CD4-positive, alpha-beta T cell treated with Interferon alpha-2 for 1 hour (primary cell): ENCODE data around the gene PLK5.
"Not testable (repeated sequence)": the region's sequence is repeated elsewhere in the genome, so short reads cannot be mapped to it uniquely, and the experiment has no call there.

ENCODE experiments used
- DNase-seq, 2 donors: peaks; one replicate each; pipeline ENCODE4 v3.0.0-alpha.2; 2020 to 2022

PLK5 gene

GRCh38 chr19:1507763-1508506 is 15.9 kb upstream of the PLK5 start:
- DNase-seq: peak; percentile 92 to 95

GRCh38 chr19:1508507-1508856 is 15.4 kb upstream of the PLK5 start:
- no peak for DNase-seq

- DNase-seq: no peak
These were observed 14.1 kb upstream of the PLK5 start for GRCh38 chr19:1509602-1510441.

GRCh38 chr19:1510442-1510806 is 13.5 kb upstream of the PLK5 start:
- DNase-seq: no peak

GRCh38 chr19:1510807-1511206 is 13.1 kb upstream of the PLK5 start:
- no peak for DNase-seq

GRCh38 chr19:1511318-1512317 is 12.3 kb upstream of the PLK5 start:
- DNase-seq: no peak

GRCh38 chr19:1512671-1513498 is 11.0 kb upstream of the PLK5 start, which contains the start of gene ADAMTSL5:
Gene ADAMTSL5 (minus strand): TSS chr19:1513019. CDS start chr19:1510943, 2,076 bp downstream.
- DNase-seq: peak; percentile 49 to 71

GRCh38 chr19:1513499-1514294 is 10.2 kb upstream of the PLK5 start:
- DNase-seq: peak; percentile 51 to 74

GRCh38 chr19:1514295-1514661 is 9.6 kb upstream of the PLK5 start:
- DNase-seq: no peak

- DNase-seq: no peak
These were observed 8.7 kb upstream of the PLK5 start for GRCh38 chr19:1514986-1515721.

- DNase-seq: no peak
These were observed 7.5 kb upstream of the PLK5 start for GRCh38 chr19:1516395-1516753.

GRCh38 chr19:1518471-1518870 is 5.4 kb upstream of the PLK5 start:
- no peak for DNase-seq

GRCh38 chr19:1519802-1520201 is 4.1 kb upstream of the PLK5 start:
- DNase-seq: not testable (repeated sequence)

- no peak for DNase-seq
These were observed 3.6 kb upstream of the PLK5 start for GRCh38 chr19:1520203-1520780.

GRCh38 chr19:1521636-1522035 is 2.2 kb upstream of the PLK5 start:
- no peak for DNase-seq

- DNase-seq: no peak
These were observed 1.8 kb upstream of the PLK5 start for GRCh38 chr19:1522061-1522460.

- DNase-seq: no peak
These were observed 1.0 kb upstream of the PLK5 start for GRCh38 chr19:1522838-1523237.

GRCh38 chr19:1524287-1524971 is 552 bp downstream of the PLK5 start:
- DNase-seq: no peak

GRCh38 chr19:1524972-1525325 is 1.1 kb downstream of the PLK5 start:
- DNase-seq: no peak

- no peak for DNase-seq
These were observed 1.5 kb downstream of the PLK5 start for GRCh38 chr19:1525343-1525742.
